ENCODE results near the gene IFT57. TPM values are rescaled to one million over a fixed set of nuclear protein-coding genes. Genes with fewer than 3 reads are reported as not detected.

Gene IFT57
- total RNA-seq, 2 experiments from 2014 or later = 29.4 to 29.6 TPM

- peak overlapping the region; percentile 99 for H3K27ac Mint-ChIP-seq
Measured at GRCh38 chr3:108123326-108123725, 98.9 kb downstream of the IFT57 start.

DNA sequence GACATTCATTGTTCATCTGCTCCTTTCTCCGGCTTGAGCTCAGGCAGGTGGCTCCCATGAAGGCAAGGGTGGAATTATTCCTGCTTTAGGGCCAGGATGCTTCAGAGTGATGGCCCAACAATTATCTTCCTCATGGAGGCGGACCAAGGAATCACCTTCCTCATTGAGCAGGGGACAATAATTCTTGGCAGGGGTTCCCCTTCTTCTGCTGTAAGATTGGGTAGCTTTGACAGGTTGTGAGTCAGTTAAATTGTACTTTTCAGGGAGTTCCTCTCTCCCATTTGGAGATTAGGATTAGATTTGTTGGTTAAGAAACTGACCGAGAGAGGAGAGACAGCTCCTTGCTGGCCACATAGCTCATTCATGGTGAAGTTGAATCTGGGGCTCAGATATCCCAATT is 99.9 kb downstream of the IFT57 start:
- Mint-ChIP-seq H3K27me3 (no peaks in the 10 kb centered on the region), H3K4me3 (no peak overlapping the region), H3K36me3 (peaks cover 15% of the 10 kb centered on the region), H3K9me3 (no peaks in the 10 kb centered on the region), H3K4me1 (ENCODE audit: low read depth) (peaks cover 57% of the 10 kb centered on the region), H3K27ac (no peak overlapping the region)
- intact Hi-C loops (cut with micrococcal nuclease) = no loop called here
- ChIA-PET CTCF (interaction anchor here (1.3 to 1.5 kb wide), 3 partner anchors 10 to 446 kb away, joined by 4 read pairs; no protein-coding TSS in a partner anchor), POLR2A (interaction anchor here (9.4 kb wide), 1 partner anchor 34 kb away, joined by 147 read pairs; the partner anchor contains the start of gene CD47)
- DNase-seq = no peak

More at GRCh38 chr3:108123326-108123725, 98.9 kb downstream of the IFT57 start:
- CTCF ChIA-PET = interaction anchor here (0.8 to 1.4 kb wide), 4 partner anchors 9 to 695 kb away, joined by 3 to 4 read pairs (median 4); no protein-coding TSS in a partner anchor
- intact Hi-C loops (cut with micrococcal nuclease) = no loop called here
- Mint-ChIP-seq H3K9me3 (peaks cover under 1% of the 10 kb centered on the region), H3K4me1 (ENCODE audit: low read depth) (peaks cover 54% of the 10 kb centered on the region), H3K36me3 (peaks cover 23% of the 10 kb centered on the region), H3K27me3 (no peaks in the 10 kb centered on the region), H3K4me3 (no peak overlapping the region)
- POLR2A ChIA-PET = interaction anchor here (0.6 to 9.4 kb wide), 5 partner anchors 10 to 176 kb away, joined by 3 to 147 read pairs (median 5); partner anchors contain the start of gene CD47
- DNase-seq = no peak

GRCh38 chr3:108119398-108120104 is 102.7 kb downstream of the IFT57 start:
- CTCF ChIA-PET = no interaction called here
- Mint-ChIP-seq H3K4me3 (no peak overlapping the region), H3K9me3 (no peaks in the 10 kb centered on the region), H3K36me3 (no peaks in the 10 kb centered on the region), H3K27ac (no peak overlapping the region), H3K4me1 (ENCODE audit: low read depth) (peaks cover 47% of the 10 kb centered on the region), H3K27me3 (no peaks in the 10 kb centered on the region)
- intact Hi-C loops (cut with micrococcal nuclease) = no loop called here
- POLR2A ChIA-PET = no interaction called here
- DNase-seq = no peak

GRCh38 chr3:108118038-108118768 is 104.0 kb downstream of the IFT57 start:
- Mint-ChIP-seq H3K4me3 (no peak overlapping the region), H3K36me3 (no peaks in the 10 kb centered on the region), H3K4me1 (ENCODE audit: low read depth) (peaks cover 34% of the 10 kb centered on the region), H3K27me3 (no peaks in the 10 kb centered on the region), H3K27ac (peak overlapping the region; percentile 14), H3K9me3 (no peaks in the 10 kb centered on the region)
- intact Hi-C loops (cut with micrococcal nuclease) = loop anchor here (1.0 kb wide), 1 partner anchor 17 kb away; no protein-coding TSS in a partner anchor
- peak; percentile 52 for DNase-seq
- POLR2A ChIA-PET = interaction anchor here (0.6 to 1.9 kb wide), 7 partner anchors 9 to 271 kb away, joined by 3 to 10 read pairs (median 3); no protein-coding TSS in a partner anchor
- CTCF ChIA-PET = interaction anchor here (0.5 to 1.4 kb wide), 7 partner anchors 12 to 389 kb away, joined by 3 to 4 read pairs (median 3); no protein-coding TSS in a partner anchor

- peaks cover 29% of the 10 kb centered on the region for H3K4me1 Mint-ChIP-seq (ENCODE audit: low read depth)
- H3K4me3 Mint-ChIP-seq = no peak overlapping the region
- ChIA-PET CTCF (interaction anchor here (1.2 to 1.4 kb wide), 3 partner anchors 16 to 175 kb away, joined by 3 to 4 read pairs (median 3); no protein-coding TSS in a partner anchor), POLR2A (interaction anchor here (1.2 to 1.9 kb wide), 2 partner anchors 10 to 28 kb away, joined by 4 to 10 read pairs; no protein-coding TSS in a partner anchor)
- intact Hi-C loops (cut with micrococcal nuclease) = no loop called here
- H3K27me3 Mint-ChIP-seq = no peaks in the 10 kb centered on the region
- no peaks in the 10 kb centered on the region for H3K36me3 Mint-ChIP-seq
- DNase-seq = no peak
- H3K27ac Mint-ChIP-seq = no peak overlapping the region
- no peaks in the 10 kb centered on the region for H3K9me3 Mint-ChIP-seq
Measured at GRCh38 chr3:108117241-108117775, 104.9 kb downstream of the IFT57 start.

GRCh38 chr3:108114423-108115065 is 107.7 kb downstream of the IFT57 start:
- Mint-ChIP-seq H3K27me3 (no peaks in the 10 kb centered on the region), H3K4me3 (no peak overlapping the region), H3K9me3 (no peaks in the 10 kb centered on the region), H3K4me1 (ENCODE audit: low read depth) (peaks cover 24% of the 10 kb centered on the region), H3K27ac (no peak overlapping the region), H3K36me3 (no peaks in the 10 kb centered on the region)
- CTCF ChIA-PET = interaction anchor here (0.8 kb wide), 1 partner anchor 187 kb away, joined by 3 read pairs; no protein-coding TSS in a partner anchor
- intact Hi-C loops (cut with micrococcal nuclease) = loop anchor here (5.0 kb wide), 1 partner anchor 852 kb away; no protein-coding TSS in a partner anchor
- DNase-seq = no peak
- POLR2A ChIA-PET = no interaction called here

DNA sequence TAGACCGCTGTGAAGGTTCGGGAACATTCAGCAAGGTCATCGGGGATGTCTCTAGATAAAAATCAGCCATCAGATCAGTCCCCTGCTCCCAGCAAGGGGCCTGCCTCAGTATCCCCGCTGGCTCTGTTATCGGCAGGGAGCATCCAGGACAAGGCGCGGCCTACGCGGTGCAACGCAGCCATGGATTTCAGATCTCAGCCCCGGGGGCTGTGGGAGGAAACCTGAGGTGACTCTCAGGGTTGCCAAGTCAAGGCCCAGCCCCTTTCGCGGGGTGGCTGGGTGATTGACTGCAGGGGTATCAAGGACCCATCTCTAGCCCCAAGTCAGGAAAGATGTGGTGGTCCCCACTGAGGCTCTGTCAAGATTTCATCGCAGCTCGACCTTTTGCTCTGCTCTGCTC is 108.2 kb downstream of the IFT57 start:
- intact Hi-C loops (cut with micrococcal nuclease) = loop anchor here (5.0 kb wide), 1 partner anchor 852 kb away; no protein-coding TSS in a partner anchor
- Mint-ChIP-seq H3K36me3 (no peaks in the 10 kb centered on the region), H3K27me3 (no peaks in the 10 kb centered on the region), H3K4me1 (ENCODE audit: low read depth) (peaks cover 19% of the 10 kb centered on the region), H3K9me3 (no peaks in the 10 kb centered on the region), H3K4me3 (no peak overlapping the region), H3K27ac (no peak overlapping the region)
- no peak for DNase-seq
- ChIA-PET POLR2A (no interaction called here), CTCF (no interaction called here)

DNA sequence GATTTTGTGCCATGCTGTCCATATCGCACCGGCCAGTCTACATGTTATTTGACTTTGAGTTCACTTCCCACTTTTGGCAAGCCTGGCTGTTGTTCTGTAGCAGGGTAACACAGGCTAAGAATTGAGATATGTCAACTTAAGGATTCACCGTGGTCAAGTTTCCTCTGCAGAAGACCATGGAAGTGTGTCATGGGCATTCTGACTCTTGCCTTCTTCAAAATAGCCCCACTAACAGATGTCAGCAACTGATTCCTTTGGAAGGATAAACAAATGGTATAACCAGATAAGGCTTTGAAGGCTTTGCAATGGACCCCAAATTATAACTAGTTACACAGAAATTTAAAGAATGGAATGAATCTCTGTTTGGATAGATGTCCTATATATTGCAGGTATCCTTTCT is 111.3 kb downstream of the IFT57 start:
- H3K27me3 Mint-ChIP-seq = no peaks in the 10 kb centered on the region
- no peak overlapping the region for H3K27ac Mint-ChIP-seq
- H3K36me3 Mint-ChIP-seq = no peaks in the 10 kb centered on the region
- ChIA-PET POLR2A (no interaction called here), CTCF (no interaction called here)
- no peak overlapping the region for H3K4me3 Mint-ChIP-seq
- intact Hi-C loops (cut with micrococcal nuclease) = loop anchor here (5.0 kb wide), 1 partner anchor 849 kb away; no protein-coding TSS in a partner anchor
- H3K9me3 Mint-ChIP-seq = no peaks in the 10 kb centered on the region
- DNase-seq = no peak
- no peaks in the 10 kb centered on the region for H3K4me1 Mint-ChIP-seq (ENCODE audit: low read depth)

Other genes with a start within 250 kb of the IFT57 start
- gene CD47, start 131.4 kb downstream of the IFT57 start, total RNA-seq = 100 to 1,000 TPM; 122 to 124 TPM
- 1 to 10 TPM in 1 of 2 experiments, under 1 TPM in 1; 0.86 to 1.6 TPM for gene HHLA2, start 74.1 kb upstream of the IFT57 start, total RNA-seq